Fibroblast of peridontal ligament (primary cell): ENCODE data around the gene PRR5L.
A peak's percentile ranks its signal among the peaks of the same experiment; 100 is the strongest.

Experiments
- DNase-seq: peaks from one replicate; pipeline ENCODE4 v3.0.0-alpha.2; 2010; ENCODE audit errors: extremely low read depth

Gene PRR5L

GRCh38 chr11:36400766-36401455, 104.8 kb downstream of the PRR5L start:
- no peak for DNase-seq

GRCh38 chr11:36402568-36403170, 106.6 kb downstream of the PRR5L start:
- no peak for DNase-seq

- no peak for DNase-seq
Measured at GRCh38 chr11:36403661-36404060, 107.6 kb downstream of the PRR5L start.

GRCh38 chr11:36404831-36405230, 108.7 kb downstream of the PRR5L start:
- no peak for DNase-seq

- DNase-seq = no peak
Measured at GRCh38 chr11:36405585-36406367, 109.7 kb downstream of the PRR5L start.

- no peak for DNase-seq
Measured at GRCh38 chr11:36407356-36407755, 111.3 kb downstream of the PRR5L start.

GRCh38 chr11:36408498-36409136, 112.5 kb downstream of the PRR5L start:
- DNase-seq = no peak

- no peak for DNase-seq
Measured at GRCh38 chr11:36409152-36409816, 113.2 kb downstream of the PRR5L start.

- no peak for DNase-seq
Measured at GRCh38 chr11:36411202-36411640, 115.1 kb downstream of the PRR5L start.

GRCh38 chr11:36412781-36413383, 116.8 kb downstream of the PRR5L start:
- DNase-seq = peak; percentile 39

- DNase-seq = no peak
Measured at GRCh38 chr11:36417154-36417553, 121.1 kb downstream of the PRR5L start.

GRCh38 chr11:36419791-36420424, 123.8 kb downstream of the PRR5L start:
- no peak for DNase-seq

- peak; percentile 31 for DNase-seq
Measured at GRCh38 chr11:36421546-36422155, 125.6 kb downstream of the PRR5L start.

GRCh38 chr11:36425561-36426081, 129.5 kb downstream of the PRR5L start:
- no peak for DNase-seq

GRCh38 chr11:36426226-36426848, 130.2 kb downstream of the PRR5L start:
- no peak for DNase-seq

GRCh38 chr11:36427079-36427478, 131.0 kb downstream of the PRR5L start:
- DNase-seq = peak; percentile 8

GRCh38 chr11:36427876-36428275, 131.8 kb downstream of the PRR5L start:
- no peak for DNase-seq

- DNase-seq = peak; percentile 82
Measured at GRCh38 chr11:36431429-36432092, 135.5 kb downstream of the PRR5L start.

GRCh38 chr11:36432093-36432469, 136.0 kb downstream of the PRR5L start:
- no peak for DNase-seq
